VCaP (cell line): ENCODE measurements around the gene AGAP3.

ENCODE experiments used
- H3K27ac ChIP-seq: fragments of 450-650 bp; 2 replicates; pipeline ENCODE4 v1.5.1; 2017
- CTCF ChIP-seq: fragments of 450-650 bp; conservative IDR thresholded peaks from 2 replicates; pipeline ENCODE4 v1.5.1; 2017; ENCODE audit warnings: mild to moderate bottlenecking, moderate library complexity

Gene AGAP3

GRCh38 chr7:151110941-151111645 is 24.8 kb downstream of the AGAP3 start:
- TF ChIP-seq CTCF: peak; percentile 97
- H3K27ac ChIP-seq: peak overlapping the region; percentile 97

- TF ChIP-seq CTCF: no peak
- peak overlapping the region; percentile 97 for H3K27ac ChIP-seq
Measured at GRCh38 chr7:151113344-151114150, 27.3 kb downstream of the AGAP3 start.

GRCh38 chr7:151114151-151115090 is 28.1 kb downstream of the AGAP3 start:
- H3K27ac ChIP-seq: peak overlapping the region; percentile 97

GRCh38 chr7:151115121-151115835 is 29.0 kb downstream of the AGAP3 start:
- H3K27ac ChIP-seq: peak overlapping the region; percentile 97
- TF ChIP-seq CTCF: no peak

More at GRCh38 chr7:151114151-151115090, 28.1 kb downstream of the AGAP3 start:
- TF ChIP-seq CTCF: peak; percentile 16

GRCh38 chr7:151115836-151116418 is 29.7 kb downstream of the AGAP3 start:
- peak overlapping the region; percentile 97 for H3K27ac ChIP-seq
- no peak for TF ChIP-seq CTCF

GRCh38 chr7:151116603-151117440 is 30.5 kb downstream of the AGAP3 start:
- no peak for TF ChIP-seq CTCF
- peak overlapping the region; percentile 97 for H3K27ac ChIP-seq
